Measurements from ENCODE around the gene CDC16.

- TF ChIP-seq, protein P1, sequence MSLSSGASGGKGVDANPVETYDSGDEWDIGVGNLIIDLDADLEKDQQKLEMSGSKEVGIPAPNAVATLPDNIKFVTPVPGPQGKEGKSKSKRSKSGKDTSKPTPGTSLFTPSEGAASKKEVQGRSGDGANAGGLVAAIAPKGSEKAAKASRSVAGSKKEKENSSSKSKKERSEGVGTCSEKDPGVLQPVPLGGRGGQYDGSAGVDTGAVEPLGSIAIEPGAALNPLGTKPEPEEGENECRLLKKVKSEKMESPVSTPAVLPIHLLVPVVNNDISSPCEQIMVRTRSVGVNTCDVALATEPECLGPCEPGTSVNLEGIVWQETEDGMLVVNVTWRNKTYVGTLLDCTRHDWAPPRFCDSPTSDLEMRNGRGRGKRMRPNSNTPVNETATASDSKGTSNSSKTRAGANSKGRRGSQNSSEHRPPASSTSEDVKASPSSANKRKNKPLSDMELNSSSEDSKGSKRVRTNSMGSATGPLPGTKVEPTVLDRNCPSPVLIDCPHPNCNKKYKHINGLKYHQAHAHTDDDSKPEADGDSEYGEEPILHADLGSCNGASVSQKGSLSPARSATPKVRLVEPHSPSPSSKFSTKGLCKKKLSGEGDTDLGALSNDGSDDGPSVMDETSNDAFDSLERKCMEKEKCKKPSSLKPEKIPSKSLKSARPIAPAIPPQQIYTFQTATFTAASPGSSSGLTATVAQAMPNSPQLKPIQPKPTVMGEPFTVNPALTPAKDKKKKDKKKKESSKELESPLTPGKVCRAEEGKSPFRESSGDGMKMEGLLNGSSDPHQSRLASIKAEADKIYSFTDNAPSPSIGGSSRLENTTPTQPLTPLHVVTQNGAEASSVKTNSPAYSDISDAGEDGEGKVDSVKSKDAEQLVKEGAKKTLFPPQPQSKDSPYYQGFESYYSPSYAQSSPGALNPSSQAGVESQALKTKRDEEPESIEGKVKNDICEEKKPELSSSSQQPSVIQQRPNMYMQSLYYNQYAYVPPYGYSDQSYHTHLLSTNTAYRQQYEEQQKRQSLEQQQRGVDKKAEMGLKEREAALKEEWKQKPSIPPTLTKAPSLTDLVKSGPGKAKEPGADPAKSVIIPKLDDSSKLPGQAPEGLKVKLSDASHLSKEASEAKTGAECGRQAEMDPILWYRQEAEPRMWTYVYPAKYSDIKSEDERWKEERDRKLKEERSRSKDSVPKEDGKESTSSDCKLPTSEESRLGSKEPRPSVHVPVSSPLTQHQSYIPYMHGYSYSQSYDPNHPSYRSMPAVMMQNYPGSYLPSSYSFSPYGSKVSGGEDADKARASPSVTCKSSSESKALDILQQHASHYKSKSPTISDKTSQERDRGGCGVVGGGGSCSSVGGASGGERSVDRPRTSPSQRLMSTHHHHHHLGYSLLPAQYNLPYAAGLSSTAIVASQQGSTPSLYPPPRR (CRISPR knock-in tag; IDR thresholded peaks at IDR 0.05; ENCODE audit: borderline replicate concordance) = no peak
- TF ChIP-seq, protein P2, sequence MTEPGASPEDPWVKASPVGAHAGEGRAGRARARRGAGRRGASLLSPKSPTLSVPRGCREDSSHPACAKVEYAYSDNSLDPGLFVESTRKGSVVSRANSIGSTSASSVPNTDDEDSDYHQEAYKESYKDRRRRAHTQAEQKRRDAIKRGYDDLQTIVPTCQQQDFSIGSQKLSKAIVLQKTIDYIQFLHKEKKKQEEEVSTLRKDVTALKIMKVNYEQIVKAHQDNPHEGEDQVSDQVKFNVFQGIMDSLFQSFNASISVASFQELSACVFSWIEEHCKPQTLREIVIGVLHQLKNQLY (CRISPR knock-in tag; conservative IDR thresholded peaks at IDR 0.05) = no peak
- TF ChIP-seq, protein P3, sequence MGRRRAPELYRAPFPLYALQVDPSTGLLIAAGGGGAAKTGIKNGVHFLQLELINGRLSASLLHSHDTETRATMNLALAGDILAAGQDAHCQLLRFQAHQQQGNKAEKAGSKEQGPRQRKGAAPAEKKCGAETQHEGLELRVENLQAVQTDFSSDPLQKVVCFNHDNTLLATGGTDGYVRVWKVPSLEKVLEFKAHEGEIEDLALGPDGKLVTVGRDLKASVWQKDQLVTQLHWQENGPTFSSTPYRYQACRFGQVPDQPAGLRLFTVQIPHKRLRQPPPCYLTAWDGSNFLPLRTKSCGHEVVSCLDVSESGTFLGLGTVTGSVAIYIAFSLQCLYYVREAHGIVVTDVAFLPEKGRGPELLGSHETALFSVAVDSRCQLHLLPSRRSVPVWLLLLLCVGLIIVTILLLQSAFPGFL (CRISPR knock-in tag; IDR thresholded peaks at IDR 0.05) = no peak
- no peak for TF ChIP-seq DPF2 (IDR thresholded peaks at IDR 0.05)
- no peak for TF ChIP-seq KDM1A (IDR thresholded peaks at IDR 0.05)
- TF ChIP-seq EP300 (IDR thresholded peaks at IDR 0.05; ENCODE audit: low read length) = no peak
These were observed 9.3 kb downstream of the CDC16 start for GRCh38 chr13:114243971-114244370.
